ENCODE results near the gene PCCA.
A peak's percentile ranks its signal among the peaks of the same experiment; 100 is the strongest.

The PCCA gene

GRCh38 chr13:100532090-100532766, 443.3 kb downstream of the PCCA start:
- DNase-seq, result no peak

- DNase-seq, result no peak
These were observed 444.0 kb downstream of the PCCA start for GRCh38 chr13:100532836-100533435.

- no peak for DNase-seq
These were observed 444.7 kb downstream of the PCCA start for GRCh38 chr13:100533588-100534041.

DNA sequence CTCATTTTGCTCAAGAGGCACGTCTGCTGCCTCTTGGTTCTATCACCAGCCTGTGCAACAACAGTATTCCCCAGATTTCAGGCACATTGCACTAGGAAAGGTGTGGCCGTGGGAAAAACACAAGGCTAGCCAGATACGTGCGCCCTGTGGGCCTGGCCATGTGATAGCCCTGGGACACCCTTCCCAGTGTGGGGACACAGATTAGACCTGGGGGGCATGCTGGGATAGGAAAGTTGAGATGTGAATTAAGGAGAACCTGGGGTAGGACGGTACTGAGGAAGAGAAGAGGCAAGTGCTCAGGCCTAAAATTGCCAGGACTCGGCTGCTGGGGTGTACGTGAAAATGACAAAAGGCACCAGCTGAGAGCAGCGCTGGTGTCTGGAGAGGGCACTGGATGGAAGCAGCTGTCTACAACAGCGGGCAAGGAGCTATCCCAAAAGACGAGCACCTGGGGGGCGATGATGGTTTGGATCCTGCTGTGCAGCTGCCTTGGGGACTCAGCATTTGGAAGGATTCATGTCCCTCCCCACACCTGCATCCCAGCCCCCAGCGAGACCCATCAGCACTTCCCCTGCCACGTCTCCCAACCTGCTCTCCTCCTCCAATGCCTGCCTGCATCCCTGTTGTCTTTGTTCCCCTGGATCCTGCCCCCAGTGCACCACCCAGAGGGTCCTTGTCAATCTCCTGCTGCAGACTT, 445.4 kb downstream of the PCCA start:
- DNase-seq, result no peak

GRCh38 chr13:100534911-100535310, 446.0 kb downstream of the PCCA start:
- DNase-seq, result no peak

GRCh38 chr13:100535426-100536135, 446.7 kb downstream of the PCCA start:
- no peak for DNase-seq

GRCh38 chr13:100536643-100537180, 447.8 kb downstream of the PCCA start:
- no peak for DNase-seq

DNA sequence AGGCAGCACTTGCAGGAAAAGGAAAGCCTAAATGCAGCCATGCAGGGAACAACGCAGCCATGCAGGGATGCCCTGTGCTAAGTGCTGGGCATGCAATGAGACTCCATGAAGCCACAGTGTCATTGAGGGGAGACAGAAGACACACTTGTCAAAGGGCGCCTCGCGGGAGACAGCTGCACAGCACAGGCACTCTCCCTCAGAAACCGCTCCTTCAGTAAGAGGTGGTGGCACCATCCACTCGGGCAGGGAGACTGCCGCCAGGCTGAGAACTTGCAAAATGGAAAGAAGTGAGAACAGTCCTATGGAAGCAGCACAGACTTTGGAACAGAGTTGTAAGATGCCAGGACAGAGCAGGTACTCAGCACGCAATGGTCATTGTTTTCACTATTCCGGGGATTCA, 448.6 kb downstream of the PCCA start:
- DNase-seq, result no peak

- DNase-seq, result no peak
These were observed 449.1 kb downstream of the PCCA start for GRCh38 chr13:100537951-100538462.

GRCh38 chr13:100540621-100541020, 451.7 kb downstream of the PCCA start:
- DNase-seq, result no peak

GRCh38 chr13:100541897-100542825, 453.3 kb downstream of the PCCA start:
- no peak for DNase-seq

DNA sequence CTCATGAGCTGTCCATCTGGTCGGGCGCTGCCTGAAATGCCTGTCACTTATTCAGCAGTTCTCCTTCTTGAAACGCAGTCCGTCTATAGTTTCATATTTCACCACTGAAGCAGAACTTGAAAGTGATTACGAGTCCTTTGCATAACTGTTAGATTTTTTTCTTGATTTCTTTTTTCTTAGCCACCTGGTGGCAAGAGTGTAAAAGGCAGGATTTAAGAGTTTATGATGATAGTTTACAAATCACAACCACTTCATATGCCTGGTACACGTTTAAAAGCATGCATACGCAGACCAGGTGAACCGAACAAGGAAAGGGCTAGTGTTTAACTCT, 453.9 kb downstream of the PCCA start:
- DNase-seq, result peak; percentile 48

- DNase-seq, result no peak
These were observed 455.1 kb downstream of the PCCA start for GRCh38 chr13:100543872-100544602.

DNA sequence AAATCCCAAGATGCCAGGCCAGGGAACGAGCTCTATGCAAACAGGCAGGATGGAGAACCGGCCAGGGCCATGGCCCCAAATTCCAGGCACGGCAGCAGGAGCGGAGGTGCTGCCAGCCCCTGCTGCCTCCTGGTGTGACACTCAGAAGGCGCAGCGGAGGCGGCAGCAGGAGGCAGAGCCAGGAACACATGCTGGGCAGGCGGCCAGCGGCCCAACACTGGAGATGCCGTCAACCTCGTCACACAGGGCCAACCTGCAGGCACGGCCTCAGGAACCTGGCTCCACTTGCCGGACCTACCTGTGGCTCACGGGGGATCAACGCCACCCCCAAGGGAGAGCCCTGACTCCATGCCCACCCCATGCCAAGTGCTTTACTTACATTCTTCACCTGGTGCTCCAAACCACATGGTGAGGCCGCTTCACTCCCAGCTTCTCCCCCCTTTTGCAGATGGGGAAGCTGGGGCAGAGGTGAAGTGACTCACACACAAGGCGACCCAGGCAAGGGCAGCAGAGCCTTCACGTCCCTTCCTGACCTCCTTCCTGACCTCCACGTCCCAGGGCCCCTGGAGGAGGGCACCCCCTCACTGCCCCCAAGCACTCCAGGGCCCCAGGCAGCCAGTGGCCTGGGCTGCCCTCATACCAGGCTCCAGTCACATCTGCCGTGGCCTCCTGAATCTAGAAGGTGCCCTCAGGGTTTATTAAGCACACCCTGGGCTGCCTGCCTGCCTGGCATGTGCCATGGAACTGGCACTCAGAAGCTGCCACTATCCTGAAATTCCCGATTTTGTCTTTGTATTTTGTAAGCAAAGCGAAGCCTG, 456.2 kb downstream of the PCCA start:
- no peak for DNase-seq

DNA sequence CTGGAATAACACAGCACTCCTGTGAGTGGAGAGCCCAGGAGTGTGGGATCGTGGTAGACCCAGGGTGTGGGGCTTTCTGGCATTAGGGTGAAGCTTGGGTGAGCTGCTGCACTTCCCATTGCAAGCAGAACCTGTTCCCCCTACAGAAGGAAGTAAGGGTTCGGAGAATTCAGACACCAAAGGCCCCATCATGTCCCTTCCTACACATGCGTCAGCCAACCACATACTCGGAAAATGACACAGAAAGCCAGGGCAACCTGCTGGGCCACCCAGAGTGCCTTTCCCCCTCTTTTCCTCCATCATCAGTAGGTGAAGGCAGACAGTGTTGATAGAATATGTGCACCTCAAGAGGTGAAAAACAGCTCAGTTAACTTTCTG, 456.8 kb downstream of the PCCA start:
- no peak for DNase-seq

DNA sequence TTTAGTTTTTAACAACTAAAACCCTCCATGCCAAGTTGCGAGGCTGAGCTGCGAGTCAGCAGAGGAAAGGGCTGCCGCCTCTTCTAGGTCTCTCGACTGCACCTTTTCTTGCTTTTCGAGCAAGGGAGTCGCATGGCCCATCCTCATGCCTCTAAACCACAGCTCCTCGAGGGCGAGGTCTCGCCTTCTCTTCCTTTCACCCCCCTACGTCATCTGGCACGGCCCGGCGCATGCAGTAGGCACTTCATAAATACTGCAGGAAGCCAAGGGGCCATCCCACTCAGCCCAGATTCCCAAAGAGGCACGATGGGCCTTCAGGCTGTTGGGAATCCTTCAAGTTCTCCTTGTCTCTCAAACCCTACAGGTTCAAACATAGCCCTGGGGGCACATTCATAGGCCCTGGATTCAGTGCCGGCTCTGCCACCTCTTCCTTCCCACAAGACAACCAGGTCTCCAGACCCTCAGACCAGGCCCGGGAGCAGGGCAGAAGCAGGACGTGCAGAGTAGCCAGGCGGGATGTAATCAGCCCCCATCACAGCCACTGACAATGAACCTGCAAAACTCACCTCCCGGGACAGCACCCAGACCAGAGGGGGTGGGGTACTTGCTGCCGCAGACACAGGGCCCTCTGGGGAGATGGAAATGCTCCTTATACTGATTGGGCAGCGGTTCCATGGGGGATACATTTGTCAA, 458.0 kb downstream of the PCCA start:
- no peak for DNase-seq

- DNase-seq, result no peak
These were observed 458.9 kb downstream of the PCCA start for GRCh38 chr13:100547791-100548201.

DNA sequence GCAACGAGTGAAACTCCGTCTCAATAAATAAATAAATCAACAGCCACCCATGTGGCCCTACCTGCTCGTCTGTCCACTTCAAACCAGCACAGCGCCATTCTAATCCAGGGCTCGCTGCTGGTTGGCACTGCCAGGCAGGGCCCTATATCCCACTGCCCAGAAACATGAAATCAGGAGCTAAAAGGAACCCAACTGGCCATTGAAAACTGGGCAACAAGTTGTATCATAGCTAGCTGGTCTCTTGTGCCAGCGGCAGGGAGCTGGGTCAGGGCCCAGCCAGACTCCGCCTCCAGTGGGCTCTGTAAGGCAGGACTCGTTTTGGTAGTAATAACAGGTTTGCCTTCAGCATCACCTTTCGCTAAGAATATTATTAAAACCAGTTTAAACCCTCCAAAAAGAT, 460.4 kb downstream of the PCCA start:
- DNase-seq, result no peak

- DNase-seq, result no peak
These were observed 463.9 kb downstream of the PCCA start for GRCh38 chr13:100552755-100553154.

GRCh38 chr13:100559886-100560285, 471.0 kb downstream of the PCCA start:
- DNase-seq, result no peak
